ENCODE measurements around the gene TMOD1. TPM values are rescaled to one million over a fixed set of nuclear protein-coding genes. Genes with fewer than 3 reads are reported as not detected.

TMOD1 gene
- polyA plus RNA-seq, 1 of the 3 experiments (the other 2 are of a cell fraction) = 0.54 TPM

GRCh38 chr9:97640325-97640724, 138.9 kb downstream of the TMOD1 start:
- DNase-seq = no peak

DNA sequence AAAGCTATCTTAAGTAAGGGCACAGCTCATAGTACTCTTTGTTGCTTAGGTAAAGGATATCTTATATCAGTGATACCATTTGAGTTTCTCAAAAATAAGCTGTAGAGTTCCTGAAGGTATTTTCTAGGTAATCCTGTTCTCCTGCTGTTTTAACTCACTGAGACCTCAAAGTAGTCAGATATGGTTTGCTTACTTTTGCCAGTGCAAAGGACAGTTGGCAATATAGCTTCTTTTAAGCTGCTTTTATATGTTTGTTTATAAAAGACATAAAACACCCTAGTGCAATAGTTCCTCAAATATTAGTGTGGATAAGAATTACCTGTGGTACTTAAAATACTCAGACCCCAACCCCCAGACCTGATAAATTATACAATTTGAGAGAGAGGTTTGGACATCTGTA, 144.3 kb downstream of the TMOD1 start:
- Histone ChIP-seq H3K9me2 (no peaks in the 10 kb centered on the region), H3K4me1 (ENCODE audit: control insufficient read depth in 1 of 2, insufficient read depth in 2 of 2, low read depth in 1 of 2, low read length in 1 of 2) (no peaks in the 10 kb centered on the region; a peak in 1 of 4 replicates), H3K36me3 (replicated peaks in 1 of 2; ENCODE audit: control insufficient read depth in 1 of 2, insufficient read depth in 2 of 2, low read length in 1 of 2) (peaks cover 83 to 93% of the 10 kb centered on the region in 2 experiments), H3F3A (replicated peaks; ENCODE audit: insufficient read depth) (peaks cover 2% of the 10 kb centered on the region), H3K9me3 (no peaks in the 10 kb centered on the region), H4K20me1 (ENCODE audit: insufficient read depth) (no peaks in the 10 kb centered on the region), H3K4me2 (no peak overlapping the region), H3K4me3 (ENCODE audit: low read depth in 2 of 2, low read length in 1 of 2) (no peak overlapping the region), H3K79me2 (ENCODE audit: insufficient read depth) (peaks cover 25% of the 10 kb centered on the region), H3K27ac (ENCODE audit: low read depth in 2 of 2, low read length in 1 of 2) (no peak overlapping the region), H3K9ac (no peak overlapping the region), H3K27me3 (ENCODE audit: insufficient read depth) (no peaks in the 10 kb centered on the region), H2AFZ (ENCODE audit: low read depth) (no peak overlapping the region)
- DNase-seq = no peak
- TF ChIP-seq FOXJ3 (CRISPR knock-in tag; IDR thresholded peaks at IDR 0.05) = no peak
- TF ChIP-seq JUND (IDR thresholded peaks at IDR 0.05) = no peak
- CTCF ChIA-PET = interaction anchor here (0.7 to 1.5 kb wide), 5 partner anchors 7 to 34 kb away, joined by 3 to 4 read pairs (median 4); partner anchors contain the start of gene NCBP1
- POLR2A ChIA-PET = interaction anchor here (0.5 kb wide), 1 partner anchor 32 kb away, joined by 4 read pairs; no protein-coding TSS in a partner anchor

More at GRCh38 chr9:97640325-97640724, 138.9 kb downstream of the TMOD1 start:
- Histone ChIP-seq H3K27ac (ENCODE audit: low read depth in 2 of 2, low read length in 1 of 2) (no peak overlapping the region), H3K79me2 (ENCODE audit: insufficient read depth) (peaks cover 77% of the 10 kb centered on the region), H3K4me1 (ENCODE audit: control insufficient read depth in 1 of 2, insufficient read depth in 2 of 2, low read depth in 1 of 2, low read length in 1 of 2) (peaks cover 11 to 14% of the 10 kb centered on the region in 2 experiments; a peak in 2 of 4 replicates), H3K4me3 (ENCODE audit: low read depth in 2 of 2, low read length in 1 of 2) (no peak overlapping the region), H3K36me3 (replicated peaks in 1 of 2; ENCODE audit: control insufficient read depth in 1 of 2, insufficient read depth in 2 of 2, low read length in 1 of 2) (peaks cover 46 to 71% of the 10 kb centered on the region in 2 experiments), H3K4me2 (no peak overlapping the region), H3K9ac (no peak overlapping the region), H3K27me3 (ENCODE audit: insufficient read depth) (no peaks in the 10 kb centered on the region), H3K9me3 (no peaks in the 10 kb centered on the region), H3K9me2 (no peaks in the 10 kb centered on the region), H4K20me1 (ENCODE audit: insufficient read depth) (peaks cover 36% of the 10 kb centered on the region), H2AFZ (ENCODE audit: low read depth) (no peak overlapping the region), H3F3A (replicated peaks; ENCODE audit: insufficient read depth) (no peaks in the 10 kb centered on the region)
- CTCF ChIA-PET = interaction anchor here (0.7 to 2.2 kb wide), 6 partner anchors 18 to 251 kb away, joined by 3 to 7 read pairs (median 4); no protein-coding TSS in a partner anchor
- no peak for TF ChIP-seq JUND (IDR thresholded peaks at IDR 0.05)
- TF ChIP-seq, protein P1, sequence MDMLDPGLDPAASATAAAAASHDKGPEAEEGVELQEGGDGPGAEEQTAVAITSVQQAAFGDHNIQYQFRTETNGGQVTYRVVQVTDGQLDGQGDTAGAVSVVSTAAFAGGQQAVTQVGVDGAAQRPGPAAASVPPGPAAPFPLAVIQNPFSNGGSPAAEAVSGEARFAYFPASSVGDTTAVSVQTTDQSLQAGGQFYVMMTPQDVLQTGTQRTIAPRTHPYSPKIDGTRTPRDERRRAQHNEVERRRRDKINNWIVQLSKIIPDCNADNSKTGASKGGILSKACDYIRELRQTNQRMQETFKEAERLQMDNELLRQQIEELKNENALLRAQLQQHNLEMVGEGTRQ (IDR thresholded peaks at IDR 0.05; ENCODE audit: borderline replicate concordance, low read depth, low read length) = no peak
- TF ChIP-seq RAD21 (IDR thresholded peaks at IDR 0.05; ENCODE audit: low read length) = no peak
- no peak for TF ChIP-seq POLR2AphosphoS5 (IDR thresholded peaks at IDR 0.05; ENCODE audit: low read depth, low read length)
- no peak for TF ChIP-seq NFIC (IDR thresholded peaks at IDR 0.05; ENCODE audit: borderline replicate concordance)
- TF ChIP-seq REST (IDR thresholded peaks at IDR 0.05; ENCODE audit: low read depth, low read length) = no peak
- 98% methylated on average over 2 of the region's 2 CpGs for WGBS (ENCODE audit: low lambda C conversion rate)
- POLR2A ChIA-PET = no interaction called here
